HFF-Myc (cell line): ENCODE measurements around the gene NYAP1.

Experiments used
- DNase-seq: peaks from one replicate; pipeline ENCODE4 v3.0.0-alpha.2; 2011; ENCODE audit warnings: low read depth; ENCODE audit errors: extremely low read depth
- H3K4me3 ChIP-seq: replicated peaks from 2 replicates; pipeline ENCODE4 v1.5.1; 2011; ENCODE audit warnings: low read depth, mild to moderate bottlenecking, control low read depth, low read length
- CTCF ChIP-seq: IDR thresholded peaks from 2 replicates; pipeline ENCODE4 v1.5.1; 2012; ENCODE audit warnings: mild to moderate bottlenecking, low read depth, low read length, control low read depth; ENCODE audit errors: missing control alignments

NYAP1 gene

GRCh38 chr7:100465299-100465698 lies 18.4 kb upstream of the NYAP1 start:
- no peak for TF ChIP-seq CTCF
- no peak overlapping the region for H3K4me3 ChIP-seq
- DNase-seq, result no peak

- peak; percentile 68 for TF ChIP-seq CTCF
- H3K4me3 ChIP-seq, result no peak overlapping the region
- DNase-seq, result no peak
Observed at GRCh38 chr7:100465702-100466311, 17.9 kb upstream of the NYAP1 start.

- H3K4me3 ChIP-seq, result no peak overlapping the region
- TF ChIP-seq CTCF, result no peak
- DNase-seq, result no peak
Observed at GRCh38 chr7:100466653-100467605, 16.8 kb upstream of the NYAP1 start.

- no peak for DNase-seq
- TF ChIP-seq CTCF, result no peak
- no peak overlapping the region for H3K4me3 ChIP-seq
Observed at GRCh38 chr7:100467638-100468373, 15.9 kb upstream of the NYAP1 start.

- DNase-seq, result peak; percentile 33
- H3K4me3 ChIP-seq, result no peak overlapping the region
- peak; percentile 96 for TF ChIP-seq CTCF
Observed at GRCh38 chr7:100469227-100470044, 14.3 kb upstream of the NYAP1 start.

- TF ChIP-seq CTCF, result no peak
- H3K4me3 ChIP-seq, result no peak overlapping the region
Observed at GRCh38 chr7:100471021-100471420, 12.7 kb upstream of the NYAP1 start.

More at GRCh38 chr7:100471021-100471420, 12.7 kb upstream of the NYAP1 start:
- DNase-seq, result no peak
